HG02938 (cell line): Measurements from ENCODE around the gene VGLL4.
A peak's percentile ranks its signal among the peaks of the same experiment; 100 is the strongest.
"Not testable (repeated sequence)": the region's sequence is repeated elsewhere in the genome, so short reads cannot be mapped to it uniquely, and the experiment has no call there.

ENCODE experiments used
- ATAC-seq: cut with Tn5 transposase; IDR thresholded peaks from one replicate; pipeline ENCODE4 v1.9.1; 2021; ENCODE audit warnings: mild to moderate bottlenecking, moderate library complexity; ENCODE audit not compliant: unreplicated experiment

The VGLL4 gene

DNA sequence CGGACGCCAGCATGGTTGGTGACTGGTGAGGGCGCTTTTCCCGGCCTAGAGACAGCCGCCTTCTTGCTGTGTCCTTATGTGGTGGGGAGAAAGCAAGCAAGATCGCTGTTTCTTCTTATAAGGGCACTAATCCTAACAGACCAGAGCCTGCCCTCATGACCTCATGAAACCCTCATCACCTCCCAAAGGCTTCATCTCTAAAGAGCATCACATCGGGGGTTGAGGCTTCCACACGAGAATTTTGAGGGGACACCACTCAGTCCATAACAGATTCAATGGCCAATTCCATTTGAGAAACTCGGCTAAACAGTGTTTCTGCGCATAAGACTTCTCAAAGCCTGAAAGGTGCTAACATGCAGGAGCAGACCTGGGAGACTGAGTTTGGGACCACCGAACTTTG, 54.0 kb downstream of the VGLL4 start:
- no peak for ATAC-seq

GRCh38 chr3:11588755-11589154, 55.0 kb downstream of the VGLL4 start:
- no peak for ATAC-seq

DNA sequence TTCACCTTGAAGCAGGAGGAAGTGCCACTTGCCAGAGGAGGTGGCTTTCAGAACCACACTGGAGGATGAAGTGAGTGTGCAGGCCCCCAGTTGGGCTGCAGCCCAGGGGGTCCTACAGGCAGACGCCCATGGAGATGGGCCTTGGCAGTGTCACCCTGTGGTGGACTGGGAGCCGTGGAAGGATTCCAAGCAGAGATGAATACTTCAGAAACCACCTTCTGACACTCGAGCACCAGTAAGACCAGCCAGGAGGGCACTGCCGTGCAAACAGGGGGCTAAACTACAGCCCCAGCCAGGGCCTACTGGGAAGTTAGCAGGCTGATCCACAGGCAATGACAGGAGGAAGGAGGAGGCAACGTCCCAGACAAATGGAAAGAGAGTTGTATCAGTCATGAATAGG, 55.4 kb downstream of the VGLL4 start:
- ATAC-seq: no peak

- no peak for ATAC-seq
Observed at GRCh38 chr3:11587766-11588165, 55.9 kb downstream of the VGLL4 start.

DNA sequence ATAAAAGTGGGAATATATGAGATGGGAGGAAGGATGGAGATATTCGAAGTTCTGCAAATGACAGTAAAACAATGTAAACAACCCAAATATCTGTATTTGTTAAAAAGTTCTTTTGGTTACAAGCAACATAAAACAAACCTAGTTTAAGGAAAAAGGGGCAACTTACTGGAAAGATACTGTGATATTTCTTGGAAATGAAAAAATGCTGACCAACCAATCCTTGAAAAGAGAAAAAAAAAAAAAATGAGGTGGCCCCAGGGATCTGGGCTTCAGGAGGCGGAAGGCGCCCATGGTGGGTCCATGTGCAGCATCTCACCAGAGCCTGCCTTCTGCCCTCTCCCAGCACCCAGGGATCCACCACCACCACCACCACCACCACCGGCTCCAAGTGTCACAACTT, 59.1 kb downstream of the VGLL4 start:
- ATAC-seq: no peak

DNA sequence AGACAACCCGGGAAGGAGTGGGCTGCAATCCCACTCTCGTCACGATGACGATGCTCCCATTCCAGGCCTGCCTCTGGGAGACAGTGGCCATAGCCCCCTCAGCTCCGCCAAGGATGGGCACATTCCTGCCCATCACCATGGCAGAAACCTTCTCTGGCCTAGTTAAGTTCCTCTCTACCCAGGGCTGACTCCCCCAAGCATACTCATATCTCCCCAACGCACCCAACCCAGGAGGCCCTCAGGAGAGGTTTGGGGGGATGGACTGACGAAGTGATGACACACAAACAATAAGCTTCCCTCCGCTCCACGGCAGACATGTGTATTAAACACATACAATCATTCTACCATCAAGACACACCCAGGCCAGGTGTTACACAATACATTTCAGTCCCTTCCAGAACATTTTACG, 60.1 kb downstream of the VGLL4 start:
- ATAC-seq: no peak

DNA sequence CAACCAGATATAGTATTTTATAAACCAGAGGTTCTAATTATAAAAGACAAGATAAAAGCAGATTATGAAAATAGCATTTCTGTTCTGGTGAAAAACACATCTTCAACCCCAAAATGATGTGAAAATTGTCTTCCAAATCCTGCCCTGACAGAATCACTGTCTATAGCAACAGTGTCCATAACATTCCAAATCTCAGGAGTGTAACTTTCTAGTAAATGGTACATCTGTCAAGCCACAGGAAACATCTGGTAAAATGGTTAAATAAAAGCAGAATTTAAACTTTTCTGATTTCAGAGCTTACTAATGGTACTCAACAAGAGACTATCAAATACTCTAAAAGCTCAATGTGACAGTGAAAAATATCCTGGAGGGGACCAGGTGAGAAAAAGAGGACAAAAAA, 60.5 kb downstream of the VGLL4 start:
- ATAC-seq: no peak

- ATAC-seq: peak; percentile 51
Observed at GRCh38 chr3:11582191-11582968, 61.3 kb downstream of the VGLL4 start.

DNA sequence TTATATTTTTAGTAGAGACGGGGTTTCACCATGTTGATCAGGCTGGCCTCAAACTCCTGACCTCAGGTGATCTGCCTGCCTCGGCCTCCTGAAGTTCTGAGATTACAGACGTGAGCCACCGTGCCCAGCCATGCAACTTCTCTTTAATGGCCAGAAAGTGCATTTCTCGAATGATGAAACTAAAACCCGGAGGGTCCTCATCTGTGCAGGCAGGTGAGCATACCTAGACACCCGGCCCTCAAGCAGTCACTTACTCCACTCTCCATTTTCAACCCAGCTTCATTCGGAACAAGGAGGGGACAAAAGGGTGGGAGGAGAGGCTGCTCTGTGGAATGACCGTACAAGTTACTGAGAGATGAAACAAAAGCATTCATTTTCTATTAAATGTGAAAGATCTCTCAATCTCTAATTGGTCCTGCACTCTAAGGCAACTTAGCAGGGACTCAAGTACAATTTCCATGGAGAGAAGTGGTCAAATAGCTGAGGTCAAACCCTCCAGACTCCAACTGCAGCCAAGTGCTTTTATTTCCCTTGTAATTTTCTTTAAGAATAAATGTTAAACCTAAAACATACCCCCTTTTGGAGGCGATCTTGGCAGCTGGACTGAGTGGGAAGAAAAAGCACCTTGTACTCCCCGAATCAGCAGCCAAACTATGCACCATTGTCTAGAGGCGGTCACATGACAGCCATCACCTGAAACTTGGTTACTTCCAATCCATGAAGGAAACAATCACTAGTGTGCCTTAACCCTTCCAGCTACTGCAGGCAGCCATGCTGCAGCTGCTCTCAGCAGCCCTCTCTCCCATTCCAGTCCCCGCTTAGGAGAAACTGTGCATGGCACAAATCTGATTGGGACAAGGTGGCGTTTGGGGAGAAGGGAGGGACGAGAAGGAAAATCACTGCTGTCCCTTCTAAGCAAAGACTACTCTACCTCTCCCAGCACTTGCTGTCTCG, 62.2 kb downstream of the VGLL4 start:
- no peak for ATAC-seq

GRCh38 chr3:11580645-11581044, 63.1 kb downstream of the VGLL4 start:
- no peak for ATAC-seq

GRCh38 chr3:11578169-11578568, 65.5 kb downstream of the VGLL4 start:
- no peak for ATAC-seq

DNA sequence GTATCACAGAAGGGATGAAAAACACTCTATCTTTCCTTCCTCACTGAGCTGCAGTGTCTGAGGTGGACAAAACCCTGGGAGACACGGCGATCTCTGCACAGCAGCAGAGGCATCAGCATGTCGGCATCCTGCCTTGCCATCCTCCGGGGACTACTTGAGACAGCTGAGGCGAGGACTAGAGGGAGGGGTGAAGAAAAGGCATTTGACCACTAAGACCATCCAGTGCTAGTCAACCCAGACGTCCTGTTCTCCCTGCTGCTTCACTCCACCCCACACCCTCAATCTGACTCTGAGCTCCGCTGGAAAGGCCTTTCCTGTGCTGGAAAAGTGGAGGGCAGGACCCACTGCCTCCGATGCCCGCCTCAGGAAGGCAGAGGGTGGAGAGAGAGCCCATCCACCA, 67.3 kb downstream of the VGLL4 start:
- no peak for ATAC-seq

GRCh38 chr3:11575677-11576076, 68.0 kb downstream of the VGLL4 start:
- ATAC-seq: no peak

GRCh38 chr3:11574981-11575669, 68.6 kb downstream of the VGLL4 start:
- no peak for ATAC-seq

DNA sequence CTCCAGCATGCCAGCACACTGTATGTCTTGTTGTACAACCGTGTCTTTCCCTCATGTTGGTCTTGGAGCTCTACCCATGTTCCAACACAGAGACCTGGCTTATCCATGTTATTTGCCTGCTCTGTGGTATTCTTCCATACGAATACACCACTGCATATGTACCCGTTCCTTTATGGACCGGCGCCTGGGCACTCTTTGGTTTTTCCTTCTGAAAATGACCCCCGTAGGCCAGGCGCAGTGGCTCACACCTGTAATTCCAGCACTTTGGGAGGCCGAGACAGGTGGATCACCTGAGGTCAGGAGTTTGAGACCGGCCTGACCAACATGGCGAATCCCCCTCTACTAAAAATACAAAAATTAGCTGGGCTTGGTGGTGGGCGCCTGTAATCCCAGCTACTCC, 71.1 kb downstream of the VGLL4 start:
- not testable (repeated sequence) for ATAC-seq

- no peak for ATAC-seq
Observed at GRCh38 chr3:11570789-11571495, 72.8 kb downstream of the VGLL4 start.

GRCh38 chr3:11570251-11570650, 73.5 kb downstream of the VGLL4 start:
- ATAC-seq: no peak

DNA sequence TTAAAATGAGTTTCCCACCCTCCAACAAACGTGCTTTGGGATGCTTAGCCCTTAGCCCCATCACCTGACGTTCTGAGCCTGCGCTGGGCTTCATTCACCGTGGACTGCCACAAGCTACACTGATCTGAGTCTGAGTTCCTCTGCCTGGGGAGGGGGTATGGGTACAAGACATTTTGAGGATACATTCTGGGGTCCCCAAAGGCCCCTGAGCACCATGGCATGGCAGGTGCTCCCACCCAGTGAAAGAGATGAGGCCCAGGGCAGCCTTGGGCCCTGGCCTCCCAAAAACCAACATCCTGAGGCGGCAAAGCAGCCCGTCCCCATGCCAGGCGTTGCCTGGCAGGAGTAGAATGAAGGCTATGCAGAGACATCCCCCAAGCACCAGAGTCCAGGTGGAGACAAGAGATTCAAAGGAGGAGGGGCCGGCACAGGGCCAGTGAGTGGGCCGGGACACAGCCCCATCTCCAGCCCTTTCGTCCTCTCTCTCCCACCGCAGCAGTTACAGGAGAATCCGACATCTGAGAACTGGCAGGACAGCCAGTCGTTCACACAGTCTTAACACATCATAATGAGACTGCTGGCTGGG, 74.5 kb downstream of the VGLL4 start:
- no peak for ATAC-seq

DNA sequence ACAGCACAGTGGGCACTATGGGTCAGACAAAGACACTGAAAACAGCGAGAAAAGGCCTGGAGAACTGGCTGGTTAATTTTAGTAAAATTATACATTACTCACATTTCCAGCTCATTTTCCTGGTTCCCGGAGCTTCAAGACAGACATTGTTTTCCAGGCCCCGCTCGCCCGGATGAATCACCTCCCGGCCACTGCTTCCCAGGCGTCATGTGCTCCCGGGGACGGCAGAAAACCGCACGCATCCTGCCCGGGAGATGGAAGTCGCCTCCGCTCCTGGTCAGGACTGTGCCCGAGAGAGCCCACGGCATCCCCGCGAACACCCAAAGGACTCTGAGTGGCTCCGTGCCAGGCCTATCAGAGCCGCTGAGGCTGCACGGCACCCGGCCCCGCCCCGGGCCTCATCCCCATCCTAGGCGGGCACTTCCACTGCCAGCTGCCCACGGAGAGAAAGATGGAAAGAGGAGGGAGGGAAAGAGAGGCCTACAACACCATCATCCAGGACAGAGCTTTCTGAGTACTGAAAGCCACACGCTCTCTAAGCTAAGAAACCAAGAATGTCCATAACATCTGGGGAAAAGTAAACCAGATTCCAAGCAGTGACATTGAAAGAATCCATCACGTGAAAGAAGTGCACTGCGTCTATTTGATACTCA, 75.1 kb downstream of the VGLL4 start:
- no peak for ATAC-seq
